MCF 10A (cell line): ENCODE data around the gene HELZ. TPM values are rescaled to one million over a fixed set of nuclear protein-coding genes. Genes with fewer than 3 reads are reported as not detected.

Experiments
- BruUV-seq: library from RNA; stranded (reverse); fragments of 400-500 nt; replicated peaks from 2 replicates; lab custom pipeline; 2021; lab: Mats Ljungman, UMichigan
- CTCF ChIA-PET: fragments of 300-600 bp; sonication (Branson Sonifier 250); formaldehyde crosslinking; extraction: SDS; loops from one replicate; lab custom pipeline; 2021; ENCODE audit warnings: antibody characterized with exemption, inconsistent platforms; lab: Yijun Ruan, JAX
- POLR2A ChIA-PET: fragments of 300-600, 350-650 bp; sonication (Branson Sonifier 250); formaldehyde crosslinking; extraction: SDS; loops from one replicate; lab custom pipeline; 2020; ENCODE audit warnings: antibody characterized with exemption, inconsistent platforms; lab: Yijun Ruan, JAX
- DNase-seq: peaks from one replicate; pipeline ENCODE4 v3.0.0-alpha.2; 2018; ENCODE audit not compliant: unreplicated experiment
- H3K27ac Mint-ChIP-seq: one replicate; pipeline ENCODE4 v1.8.0; 2022; ENCODE audit warnings: mild to moderate bottlenecking, low read depth, mixed read lengths; ENCODE audit not compliant: unreplicated experiment
- H3K27me3 Mint-ChIP-seq: one replicate; pipeline ENCODE4 v1.8.0; 2022; ENCODE audit warnings: mixed read lengths; ENCODE audit not compliant: insufficient read depth, unreplicated experiment
- H3K36me3 Mint-ChIP-seq: one replicate; pipeline ENCODE4 v1.8.0; 2022; ENCODE audit warnings: mild to moderate bottlenecking, moderate library complexity, mixed read lengths; ENCODE audit not compliant: insufficient read depth, unreplicated experiment
- H3K4me1 Mint-ChIP-seq: one replicate; pipeline ENCODE4 v1.8.0; 2022; ENCODE audit warnings: mixed read lengths; ENCODE audit not compliant: insufficient read depth, unreplicated experiment
- H3K4me3 Mint-ChIP-seq: one replicate; pipeline ENCODE4 v1.8.0; 2022; ENCODE audit warnings: mild to moderate bottlenecking, moderate library complexity, mixed read lengths; ENCODE audit not compliant: unreplicated experiment
- H3K9me3 Mint-ChIP-seq: one replicate; pipeline ENCODE4 v1.8.0; 2022; ENCODE audit warnings: mixed read lengths; ENCODE audit not compliant: unreplicated experiment
- intact Hi-C: fragments of 100-400 bp; cut with micrococcal nuclease; formaldehyde crosslinking; loops from 2 replicates; pipeline ENCODE4 v1.14.1; 2022
- total RNA-seq: library from RNA; stranded (reverse); gene quantifications from 2 replicates; pipeline ENCODE4 v1.2.3, GENCODE V29; 2022
- TF ChIP-seq, protein P1 (sequence below): fragments of 200-600 bp; IDR thresholded peaks from one replicate; pipeline ENCODE4 v1.8.0; 2022; ENCODE audit warnings: antibody characterized with exemption, mild to moderate bottlenecking; ENCODE audit not compliant: unreplicated experiment

The HELZ gene
- total RNA-seq, 1 experiment from 2014 or later = 71.7 TPM

- POLR2A ChIA-PET = no interaction called here
- no peaks in the 10 kb centered on the region for H3K9me3 Mint-ChIP-seq
Measured at GRCh38 chr17:67183531-67183930, 61.5 kb downstream of the HELZ start.

GRCh38 chr17:67181825-67182224, 63.2 kb downstream of the HELZ start:
- no peak for DNase-seq
- ChIA-PET CTCF (no interaction called here), POLR2A (interaction anchor here (0.6 kb wide), 2 partner anchors 9 to 362 kb away, joined by 3 to 4 read pairs; no protein-coding TSS in a partner anchor)
- TF ChIP-seq, protein P1, sequence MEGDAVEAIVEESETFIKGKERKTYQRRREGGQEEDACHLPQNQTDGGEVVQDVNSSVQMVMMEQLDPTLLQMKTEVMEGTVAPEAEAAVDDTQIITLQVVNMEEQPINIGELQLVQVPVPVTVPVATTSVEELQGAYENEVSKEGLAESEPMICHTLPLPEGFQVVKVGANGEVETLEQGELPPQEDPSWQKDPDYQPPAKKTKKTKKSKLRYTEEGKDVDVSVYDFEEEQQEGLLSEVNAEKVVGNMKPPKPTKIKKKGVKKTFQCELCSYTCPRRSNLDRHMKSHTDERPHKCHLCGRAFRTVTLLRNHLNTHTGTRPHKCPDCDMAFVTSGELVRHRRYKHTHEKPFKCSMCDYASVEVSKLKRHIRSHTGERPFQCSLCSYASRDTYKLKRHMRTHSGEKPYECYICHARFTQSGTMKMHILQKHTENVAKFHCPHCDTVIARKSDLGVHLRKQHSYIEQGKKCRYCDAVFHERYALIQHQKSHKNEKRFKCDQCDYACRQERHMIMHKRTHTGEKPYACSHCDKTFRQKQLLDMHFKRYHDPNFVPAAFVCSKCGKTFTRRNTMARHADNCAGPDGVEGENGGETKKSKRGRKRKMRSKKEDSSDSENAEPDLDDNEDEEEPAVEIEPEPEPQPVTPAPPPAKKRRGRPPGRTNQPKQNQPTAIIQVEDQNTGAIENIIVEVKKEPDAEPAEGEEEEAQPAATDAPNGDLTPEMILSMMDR = no peak
- Mint-ChIP-seq H3K27ac (no peak overlapping the region), H3K36me3 (peaks cover 45% of the 10 kb centered on the region), H3K27me3 (no peaks in the 10 kb centered on the region), H3K4me3 (no peak overlapping the region), H3K4me1 (no peaks in the 10 kb centered on the region), H3K9me3 (no peaks in the 10 kb centered on the region)
- intact Hi-C loops = no loop called here
- no TSS peak for BruUV-seq

More at GRCh38 chr17:67183531-67183930, 61.5 kb downstream of the HELZ start:
- DNase-seq = no peak
- CTCF ChIA-PET = interaction anchor here (1.0 kb wide), 1 partner anchor 38 kb away, joined by 3 read pairs; no protein-coding TSS in a partner anchor
- H3K27me3 Mint-ChIP-seq = no peaks in the 10 kb centered on the region
- intact Hi-C loops = no loop called here
- H3K4me3 Mint-ChIP-seq = no peak overlapping the region
- no peak overlapping the region for H3K27ac Mint-ChIP-seq
- TF ChIP-seq, protein P1 = no peak
- H3K36me3 Mint-ChIP-seq = peaks cover 50% of the 10 kb centered on the region
- H3K4me1 Mint-ChIP-seq = no peaks in the 10 kb centered on the region
- no TSS peak for BruUV-seq

- no peak for DNase-seq
- Mint-ChIP-seq H3K36me3 (peaks cover 54% of the 10 kb centered on the region), H3K27ac (no peak overlapping the region), H3K4me3 (no peak overlapping the region), H3K27me3 (no peaks in the 10 kb centered on the region), H3K4me1 (no peaks in the 10 kb centered on the region), H3K9me3 (no peaks in the 10 kb centered on the region)
- intact Hi-C loops = no loop called here
- BruUV-seq = no TSS peak
- TF ChIP-seq, protein P1 = no peak
- POLR2A ChIA-PET = interaction anchor here (1.2 kb wide), 1 partner anchor 19 kb away, joined by 3 read pairs; no protein-coding TSS in a partner anchor
- CTCF ChIA-PET = interaction anchor here (0.6 kb wide), 2 partner anchors 13 to 155 kb away, joined by 3 read pairs; no protein-coding TSS in a partner anchor
Measured at GRCh38 chr17:67180275-67180674, 64.7 kb downstream of the HELZ start.

- no TSS peak for BruUV-seq
- no peak overlapping the region for H3K27ac Mint-ChIP-seq
- no peaks in the 10 kb centered on the region for H3K4me1 Mint-ChIP-seq
- no peaks in the 10 kb centered on the region for H3K9me3 Mint-ChIP-seq
- ChIA-PET CTCF (interaction anchor here (1.1 kb wide), 1 partner anchor 21 kb away, joined by 3 read pairs; no protein-coding TSS in a partner anchor), POLR2A (interaction anchor here (0.6 to 1.0 kb wide), 3 partner anchors 10 to 71 kb away, joined by 3 to 5 read pairs (median 4); no protein-coding TSS in a partner anchor)
- H3K27me3 Mint-ChIP-seq = no peaks in the 10 kb centered on the region
- DNase-seq = no peak
- intact Hi-C loops = no loop called here
- H3K4me3 Mint-ChIP-seq = no peak overlapping the region
- TF ChIP-seq, protein P1 = no peak
- H3K36me3 Mint-ChIP-seq = peaks cover 57% of the 10 kb centered on the region
Measured at GRCh38 chr17:67178555-67178954, 66.4 kb downstream of the HELZ start.
